GM12878 (cell line): Measurements from ENCODE around the gene NCS1. TPM values are rescaled to one million over a fixed set of nuclear protein-coding genes. Genes with fewer than 3 reads are reported as not detected.

Experiments used
- GABPA ChIP-seq: IDR thresholded peaks from 2 replicates; pipeline ENCODE4 v1.6.1; 2014; ENCODE audit warnings: antibody characterized with exemption, low read depth, mild to moderate bottlenecking, inconsistent platforms
- HDAC6 ChIP-seq: fragments of 200-600 bp; sonication (generic); IDR thresholded peaks from one replicate; pipeline ENCODE4 v1.8.0; 2017; ENCODE audit warnings: antibody characterized with exemption; ENCODE audit not compliant: unreplicated experiment
- POLR2AphosphoS2 ChIP-seq: IDR thresholded peaks from 2 replicates; pipeline ENCODE4 v1.6.1; 2011; ENCODE audit warnings: low read depth, mild to moderate bottlenecking, low read length, improper control_type of control experiment, moderate library complexity
- RBBP5 ChIP-seq: fragments of 200-600 bp; sonication (generic); conservative IDR thresholded peaks from 2 replicates; pipeline ENCODE4 v1.6.1; 2016
- REST ChIP-seq: IDR thresholded peaks from 2 replicates; pipeline ENCODE4 v1.6.1; 2012; ENCODE audit warnings: mild to moderate bottlenecking, low read depth, low read length
- RFX5 ChIP-seq: IDR thresholded peaks from 2 replicates; pipeline ENCODE4 v1.6.1; 2011; ENCODE audit warnings: low read depth, low read length, improper control_type of control experiment
- SP1 ChIP-seq: IDR thresholded peaks from one replicate; pipeline ENCODE4 v1.6.1; 2011; ENCODE audit warnings: low read depth, low read length
- STAT3 ChIP-seq: IDR thresholded peaks from 2 replicates; pipeline ENCODE4 v1.6.1; 2011; ENCODE audit warnings: low read depth, low read length, improper control_type of control experiment
- polyA plus RNA-seq, 11 experiments: library from polyadenylated mRNA; depleted of rRNA in 4 of 11; unstranded in 6 of 11; stranded (reverse) in 5 of 11; fragments of >200 nt; fragmentation: Nextera tagmentation in 4 of 11; fragmentation: Illumina TruSeq in 1 of 11; extraction: Ambion mirVana in 4 of 11; extraction: Trizol in 1 of 11; gene quantifications; 1 replicate in 1 of 11; 2 replicates in 10 of 11; pipeline versions ENCODE4 v1.2.1 to v1.2.3, GENCODE V29; 2011 to 2016; ENCODE audit warnings: inconsistent platforms in 2 of 11, missing spikeins in 2 of 11, low read depth in 1 of 11
- total RNA-seq, 4 experiments: library from RNA; depleted of rRNA in 3 of 4; stranded (reverse); fragments of >200 nt in 3 of 4; fragmentation: Illumina TruSeq in 1 of 4; extraction: Trizol in 1 of 4; gene quantifications; 2 replicates each; pipeline versions ENCODE4 v1.2.1 to v1.2.3, GENCODE V29; 2013 to 2021
- TF ChIP-seq, protein P1 (sequence below): fragments of 450-650 bp; conservative IDR thresholded peaks from 2 replicates; pipeline ENCODE4 v1.6.1; 2017; ENCODE audit warnings: mild to moderate bottlenecking, moderate library complexity
- TF ChIP-seq, protein P2 (sequence below): fragments of 450-650 bp; IDR thresholded peaks from 2 replicates; pipeline ENCODE4 v1.6.1; 2016; ENCODE audit warnings: mild to moderate bottlenecking

Gene NCS1
- total and polyA plus RNA-seq, 10 of the 15 experiments (the other 5 are each of a cell fraction or from before 2014, with no cell fraction given), result 0.04 to 0.22 (median 0.06) TPM; not detected in 4

DNA sequence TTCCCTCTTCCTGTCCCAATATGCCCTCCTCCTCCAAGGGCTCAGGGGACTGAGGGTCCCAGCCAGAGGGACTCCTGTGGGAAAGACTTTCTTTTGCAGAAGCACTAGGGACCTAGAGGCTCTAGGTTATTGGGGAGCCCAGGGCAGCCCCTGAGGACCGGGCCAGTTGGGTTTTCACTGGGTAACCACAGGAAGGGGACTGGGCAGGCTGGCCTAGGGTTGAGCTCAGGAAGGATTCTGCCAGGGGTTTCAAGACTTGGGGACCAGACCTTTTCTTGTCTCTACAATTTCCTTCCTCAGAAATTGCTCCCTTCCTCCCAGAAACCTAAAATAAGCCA, 69.0 kb downstream of the NCS1 start (continued):
- no peak for TF ChIP-seq REST
- TF ChIP-seq, protein P1, sequence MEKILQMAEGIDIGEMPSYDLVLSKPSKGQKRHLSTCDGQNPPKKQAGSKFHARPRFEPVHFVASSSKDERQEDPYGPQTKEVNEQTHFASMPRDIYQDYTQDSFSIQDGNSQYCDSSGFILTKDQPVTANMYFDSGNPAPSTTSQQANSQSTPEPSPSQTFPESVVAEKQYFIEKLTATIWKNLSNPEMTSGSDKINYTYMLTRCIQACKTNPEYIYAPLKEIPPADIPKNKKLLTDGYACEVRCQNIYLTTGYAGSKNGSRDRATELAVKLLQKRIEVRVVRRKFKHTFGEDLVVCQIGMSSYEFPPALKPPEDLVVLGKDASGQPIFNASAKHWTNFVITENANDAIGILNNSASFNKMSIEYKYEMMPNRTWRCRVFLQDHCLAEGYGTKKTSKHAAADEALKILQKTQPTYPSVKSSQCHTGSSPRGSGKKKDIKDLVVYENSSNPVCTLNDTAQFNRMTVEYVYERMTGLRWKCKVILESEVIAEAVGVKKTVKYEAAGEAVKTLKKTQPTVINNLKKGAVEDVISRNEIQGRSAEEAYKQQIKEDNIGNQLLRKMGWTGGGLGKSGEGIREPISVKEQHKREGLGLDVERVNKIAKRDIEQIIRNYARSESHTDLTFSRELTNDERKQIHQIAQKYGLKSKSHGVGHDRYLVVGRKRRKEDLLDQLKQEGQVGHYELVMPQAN, result no peak
- no peak for TF ChIP-seq SP1
- TF ChIP-seq RFX5, result no peak
- TF ChIP-seq GABPA, result no peak
- no peak for TF ChIP-seq POLR2AphosphoS2
- TF ChIP-seq, protein P2, sequence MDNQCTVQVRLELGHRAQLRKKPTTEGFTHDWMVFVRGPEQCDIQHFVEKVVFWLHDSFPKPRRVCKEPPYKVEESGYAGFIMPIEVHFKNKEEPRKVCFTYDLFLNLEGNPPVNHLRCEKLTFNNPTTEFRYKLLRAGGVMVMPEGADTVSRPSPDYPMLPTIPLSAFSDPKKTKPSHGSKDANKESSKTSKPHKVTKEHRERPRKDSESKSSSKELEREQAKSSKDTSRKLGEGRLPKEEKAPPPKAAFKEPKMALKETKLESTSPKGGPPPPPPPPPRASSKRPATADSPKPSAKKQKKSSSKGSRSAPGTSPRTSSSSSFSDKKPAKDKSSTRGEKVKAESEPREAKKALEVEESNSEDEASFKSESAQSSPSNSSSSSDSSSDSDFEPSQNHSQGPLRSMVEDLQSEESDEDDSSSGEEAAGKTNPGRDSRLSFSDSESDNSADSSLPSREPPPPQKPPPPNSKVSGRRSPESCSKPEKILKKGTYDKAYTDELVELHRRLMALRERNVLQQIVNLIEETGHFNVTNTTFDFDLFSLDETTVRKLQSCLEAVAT, result no peak
- no peak for TF ChIP-seq STAT3
- TF ChIP-seq RBBP5, result no peak
- no peak for TF ChIP-seq HDAC6
